Liver (tissue), 3 donors: ENCODE data around the gene CYSRT1.

Experiments
- EGR1 ChIP-seq, 2 donors: IDR thresholded peaks; 2 replicates each; pipeline ENCODE4 v1.6.1; 2016 to 2018; ENCODE audit warnings: antibody characterized with exemption in 2 of 2, low read depth in 2 of 2
- GABPA ChIP-seq, 2 donors: IDR thresholded peaks in 1 of 2; conservative IDR thresholded peaks in 1 of 2; 2 replicates each; pipeline ENCODE4 v1.6.1; 2016; ENCODE audit warnings: antibody characterized with exemption in 2 of 2, mild to moderate bottlenecking in 1 of 2, moderate library complexity in 1 of 2
- HNF4A ChIP-seq, 2 donors: conservative IDR thresholded peaks; 2 replicates each; pipeline ENCODE4 v1.6.1; 2016; ENCODE audit warnings: antibody characterized with exemption in 2 of 2, mild to moderate bottlenecking in 2 of 2
- JUND ChIP-seq, 2 donors: IDR thresholded peaks; 2 replicates each; pipeline ENCODE4 v1.6.1; 2016; ENCODE audit warnings: antibody characterized with exemption in 2 of 2
- NR2F2 ChIP-seq: IDR thresholded peaks from 2 replicates; pipeline ENCODE4 v1.6.1; 2016; ENCODE audit warnings: antibody characterized with exemption
- RAD21 ChIP-seq, 2 donors: IDR thresholded peaks; 2 replicates each; pipeline ENCODE4 v1.6.1; 2016; ENCODE audit warnings: antibody characterized with exemption in 2 of 2, mild to moderate bottlenecking in 2 of 2
- SP1 ChIP-seq: IDR thresholded peaks from 2 replicates; pipeline ENCODE4 v1.6.1; 2018; ENCODE audit warnings: antibody characterized with exemption, mild to moderate bottlenecking
- TAF1 ChIP-seq: conservative IDR thresholded peaks from 2 replicates; pipeline ENCODE4 v1.6.1; 2016; ENCODE audit warnings: antibody characterized with exemption, mild to moderate bottlenecking
- YY1 ChIP-seq: IDR thresholded peaks from 2 replicates; pipeline ENCODE4 v1.6.1; 2016; ENCODE audit warnings: antibody characterized with exemption, mild to moderate bottlenecking
- TF ChIP-seq, protein P1 (sequence below): fragments of 150-350 bp; IDR thresholded peaks from 2 replicates; pipeline ENCODE4 v1.5.1; 2017; ENCODE audit warnings: improper control_type of control experiment, low read depth, low read length; ENCODE audit not compliant: missing input control
- TF ChIP-seq, protein P2 (sequence below): IDR thresholded peaks from 2 replicates; pipeline ENCODE4 v1.6.1; 2016; ENCODE audit warnings: antibody characterized with exemption
- TF ChIP-seq, protein P3 (sequence below): IDR thresholded peaks from 2 replicates; pipeline ENCODE4 v1.6.1; 2016; ENCODE audit warnings: antibody characterized with exemption
- TF ChIP-seq, protein P4 (sequence below): IDR thresholded peaks from 2 replicates; pipeline ENCODE4 v1.6.1; 2016; ENCODE audit warnings: antibody characterized with exemption, mild to moderate bottlenecking
- TF ChIP-seq, protein P5 (sequence below): IDR thresholded peaks from 2 replicates; pipeline ENCODE4 v1.6.1; 2016; ENCODE audit warnings: antibody characterized with exemption
- donor health status: healthy.
- donor health status: healthy.

DNA sequence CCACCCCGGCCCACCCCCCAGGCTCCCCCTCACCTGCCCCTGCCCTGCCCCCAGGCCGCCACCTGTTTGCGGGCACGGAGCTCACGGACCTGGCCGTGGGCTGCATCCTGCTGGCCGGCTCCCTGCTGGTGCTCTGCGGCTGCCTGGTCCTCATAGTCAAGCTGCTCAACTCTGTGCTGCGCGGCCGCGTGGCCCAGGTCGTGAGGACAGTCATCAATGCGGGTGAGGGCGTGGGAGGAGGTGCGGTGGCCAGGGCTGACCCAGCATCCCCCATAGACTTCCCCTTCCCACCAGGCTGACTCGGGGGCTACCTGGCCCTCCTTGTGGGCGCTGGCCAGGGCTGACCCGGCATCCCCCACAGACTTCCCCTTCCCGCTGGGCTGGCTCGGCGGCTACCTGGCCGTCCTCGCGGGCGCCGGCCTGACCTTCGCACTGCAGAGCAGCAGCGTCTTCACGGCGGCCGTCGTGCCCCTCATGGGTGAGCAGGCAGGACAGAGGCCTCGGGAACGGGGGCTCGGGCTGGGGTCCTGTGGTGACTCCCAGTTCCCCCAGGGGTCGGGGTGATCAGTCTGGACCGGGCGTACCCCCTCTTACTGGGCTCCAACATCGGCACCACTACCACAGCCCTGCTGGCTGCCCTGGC lies 9.2 kb downstream of the CYSRT1 start:
- TF ChIP-seq, protein P1, sequence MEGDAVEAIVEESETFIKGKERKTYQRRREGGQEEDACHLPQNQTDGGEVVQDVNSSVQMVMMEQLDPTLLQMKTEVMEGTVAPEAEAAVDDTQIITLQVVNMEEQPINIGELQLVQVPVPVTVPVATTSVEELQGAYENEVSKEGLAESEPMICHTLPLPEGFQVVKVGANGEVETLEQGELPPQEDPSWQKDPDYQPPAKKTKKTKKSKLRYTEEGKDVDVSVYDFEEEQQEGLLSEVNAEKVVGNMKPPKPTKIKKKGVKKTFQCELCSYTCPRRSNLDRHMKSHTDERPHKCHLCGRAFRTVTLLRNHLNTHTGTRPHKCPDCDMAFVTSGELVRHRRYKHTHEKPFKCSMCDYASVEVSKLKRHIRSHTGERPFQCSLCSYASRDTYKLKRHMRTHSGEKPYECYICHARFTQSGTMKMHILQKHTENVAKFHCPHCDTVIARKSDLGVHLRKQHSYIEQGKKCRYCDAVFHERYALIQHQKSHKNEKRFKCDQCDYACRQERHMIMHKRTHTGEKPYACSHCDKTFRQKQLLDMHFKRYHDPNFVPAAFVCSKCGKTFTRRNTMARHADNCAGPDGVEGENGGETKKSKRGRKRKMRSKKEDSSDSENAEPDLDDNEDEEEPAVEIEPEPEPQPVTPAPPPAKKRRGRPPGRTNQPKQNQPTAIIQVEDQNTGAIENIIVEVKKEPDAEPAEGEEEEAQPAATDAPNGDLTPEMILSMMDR = no peak
- TF ChIP-seq HNF4A (conservative IDR thresholded peaks at IDR 0.05) (no peak), GABPA (IDR thresholded peaks at IDR 0.05 in 1 of 2, conservative IDR thresholded peaks at IDR 0.05 in 1 of 2) (no peak), SP1 (no peak), JUND (IDR thresholded peaks at IDR 0.05) (no peak), EGR1 (IDR thresholded peaks at IDR 0.05; ENCODE audit: low read depth in 2 of 2) (no peak), YY1 (no peak), NR2F2 (no peak), RAD21 (IDR thresholded peaks at IDR 0.05) (no peak), TAF1 (no peak)
- TF ChIP-seq, protein P2, sequence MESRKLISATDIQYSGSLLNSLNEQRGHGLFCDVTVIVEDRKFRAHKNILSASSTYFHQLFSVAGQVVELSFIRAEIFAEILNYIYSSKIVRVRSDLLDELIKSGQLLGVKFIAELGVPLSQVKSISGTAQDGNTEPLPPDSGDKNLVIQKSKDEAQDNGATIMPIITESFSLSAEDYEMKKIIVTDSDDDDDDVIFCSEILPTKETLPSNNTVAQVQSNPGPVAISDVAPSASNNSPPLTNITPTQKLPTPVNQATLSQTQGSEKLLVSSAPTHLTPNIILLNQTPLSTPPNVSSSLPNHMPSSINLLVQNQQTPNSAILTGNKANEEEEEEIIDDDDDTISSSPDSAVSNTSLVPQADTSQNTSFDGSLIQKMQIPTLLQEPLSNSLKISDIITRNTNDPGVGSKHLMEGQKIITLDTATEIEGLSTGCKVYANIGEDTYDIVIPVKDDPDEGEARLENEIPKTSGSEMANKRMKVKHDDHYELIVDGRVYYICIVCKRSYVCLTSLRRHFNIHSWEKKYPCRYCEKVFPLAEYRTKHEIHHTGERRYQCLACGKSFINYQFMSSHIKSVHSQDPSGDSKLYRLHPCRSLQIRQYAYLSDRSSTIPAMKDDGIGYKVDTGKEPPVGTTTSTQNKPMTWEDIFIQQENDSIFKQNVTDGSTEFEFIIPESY = no peak
- TF ChIP-seq, protein P3, sequence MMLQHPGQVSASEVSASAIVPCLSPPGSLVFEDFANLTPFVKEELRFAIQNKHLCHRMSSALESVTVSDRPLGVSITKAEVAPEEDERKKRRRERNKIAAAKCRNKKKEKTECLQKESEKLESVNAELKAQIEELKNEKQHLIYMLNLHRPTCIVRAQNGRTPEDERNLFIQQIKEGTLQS = no peak
- TF ChIP-seq, protein P4, sequence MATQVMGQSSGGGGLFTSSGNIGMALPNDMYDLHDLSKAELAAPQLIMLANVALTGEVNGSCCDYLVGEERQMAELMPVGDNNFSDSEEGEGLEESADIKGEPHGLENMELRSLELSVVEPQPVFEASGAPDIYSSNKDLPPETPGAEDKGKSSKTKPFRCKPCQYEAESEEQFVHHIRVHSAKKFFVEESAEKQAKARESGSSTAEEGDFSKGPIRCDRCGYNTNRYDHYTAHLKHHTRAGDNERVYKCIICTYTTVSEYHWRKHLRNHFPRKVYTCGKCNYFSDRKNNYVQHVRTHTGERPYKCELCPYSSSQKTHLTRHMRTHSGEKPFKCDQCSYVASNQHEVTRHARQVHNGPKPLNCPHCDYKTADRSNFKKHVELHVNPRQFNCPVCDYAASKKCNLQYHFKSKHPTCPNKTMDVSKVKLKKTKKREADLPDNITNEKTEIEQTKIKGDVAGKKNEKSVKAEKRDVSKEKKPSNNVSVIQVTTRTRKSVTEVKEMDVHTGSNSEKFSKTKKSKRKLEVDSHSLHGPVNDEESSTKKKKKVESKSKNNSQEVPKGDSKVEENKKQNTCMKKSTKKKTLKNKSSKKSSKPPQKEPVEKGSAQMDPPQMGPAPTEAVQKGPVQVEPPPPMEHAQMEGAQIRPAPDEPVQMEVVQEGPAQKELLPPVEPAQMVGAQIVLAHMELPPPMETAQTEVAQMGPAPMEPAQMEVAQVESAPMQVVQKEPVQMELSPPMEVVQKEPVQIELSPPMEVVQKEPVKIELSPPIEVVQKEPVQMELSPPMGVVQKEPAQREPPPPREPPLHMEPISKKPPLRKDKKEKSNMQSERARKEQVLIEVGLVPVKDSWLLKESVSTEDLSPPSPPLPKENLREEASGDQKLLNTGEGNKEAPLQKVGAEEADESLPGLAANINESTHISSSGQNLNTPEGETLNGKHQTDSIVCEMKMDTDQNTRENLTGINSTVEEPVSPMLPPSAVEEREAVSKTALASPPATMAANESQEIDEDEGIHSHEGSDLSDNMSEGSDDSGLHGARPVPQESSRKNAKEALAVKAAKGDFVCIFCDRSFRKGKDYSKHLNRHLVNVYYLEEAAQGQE = no peak
- TF ChIP-seq, protein P5, sequence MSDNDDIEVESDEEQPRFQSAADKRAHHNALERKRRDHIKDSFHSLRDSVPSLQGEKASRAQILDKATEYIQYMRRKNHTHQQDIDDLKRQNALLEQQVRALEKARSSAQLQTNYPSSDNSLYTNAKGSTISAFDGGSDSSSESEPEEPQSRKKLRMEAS = no peak
